Neural cell (in vitro differentiated cells): Measurements from ENCODE around the gene NDEL1.

Source experiments
- EP300 ChIP-seq: fragments of 450-650 bp; conservative IDR thresholded peaks from 2 replicates; pipeline ENCODE4 v1.6.1; 2014; ENCODE audit warnings: antibody characterized with exemption, mild to moderate bottlenecking, moderate library complexity; ENCODE audit not compliant: poor library complexity, severe bottlenecking
- EZH2 ChIP-seq: fragments of 200-600, 300-800 bp; shearing (Covaris generic), sonication (generic); IDR thresholded peaks from 2 replicates; pipeline ENCODE4 v1.6.1; 2014; ENCODE audit warnings: antibody characterized with exemption, low read length, borderline replicate concordance, mild to moderate bottlenecking; ENCODE audit not compliant: insufficient read depth, poor library complexity, severe bottlenecking
- POLR2AphosphoS5 ChIP-seq: IDR thresholded peaks from 2 replicates; pipeline ENCODE4 v1.6.1; 2012
- SMC3 ChIP-seq: fragments of 450-650 bp; conservative IDR thresholded peaks from 2 replicates; pipeline ENCODE4 v1.6.1; 2014; ENCODE audit warnings: antibody characterized with exemption, mild to moderate bottlenecking, moderate library complexity; ENCODE audit not compliant: poor library complexity
- TAF1 ChIP-seq: IDR thresholded peaks from 2 replicates; pipeline ENCODE4 v1.6.1; 2012; ENCODE audit warnings: low read depth
- TF ChIP-seq, protein P1 (sequence below): fragments of 450-650 bp; IDR thresholded peaks from 2 replicates; pipeline ENCODE4 v1.5.1; 2014; ENCODE audit warnings: antibody characterized with exemption, mild to moderate bottlenecking, moderate library complexity; ENCODE audit not compliant: poor library complexity, severe bottlenecking

GRCh38 chr17:8386841-8387240 lies 48.8 kb upstream of the NDEL1 start:
- TF ChIP-seq SMC3 (no peak), POLR2AphosphoS5 (no peak), EZH2 (no peak), EP300 (no peak), TAF1 (no peak)
- TF ChIP-seq, protein P1, sequence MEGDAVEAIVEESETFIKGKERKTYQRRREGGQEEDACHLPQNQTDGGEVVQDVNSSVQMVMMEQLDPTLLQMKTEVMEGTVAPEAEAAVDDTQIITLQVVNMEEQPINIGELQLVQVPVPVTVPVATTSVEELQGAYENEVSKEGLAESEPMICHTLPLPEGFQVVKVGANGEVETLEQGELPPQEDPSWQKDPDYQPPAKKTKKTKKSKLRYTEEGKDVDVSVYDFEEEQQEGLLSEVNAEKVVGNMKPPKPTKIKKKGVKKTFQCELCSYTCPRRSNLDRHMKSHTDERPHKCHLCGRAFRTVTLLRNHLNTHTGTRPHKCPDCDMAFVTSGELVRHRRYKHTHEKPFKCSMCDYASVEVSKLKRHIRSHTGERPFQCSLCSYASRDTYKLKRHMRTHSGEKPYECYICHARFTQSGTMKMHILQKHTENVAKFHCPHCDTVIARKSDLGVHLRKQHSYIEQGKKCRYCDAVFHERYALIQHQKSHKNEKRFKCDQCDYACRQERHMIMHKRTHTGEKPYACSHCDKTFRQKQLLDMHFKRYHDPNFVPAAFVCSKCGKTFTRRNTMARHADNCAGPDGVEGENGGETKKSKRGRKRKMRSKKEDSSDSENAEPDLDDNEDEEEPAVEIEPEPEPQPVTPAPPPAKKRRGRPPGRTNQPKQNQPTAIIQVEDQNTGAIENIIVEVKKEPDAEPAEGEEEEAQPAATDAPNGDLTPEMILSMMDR: no peak
